KOPT-K1 (cell line): ENCODE results near the gene PPP1R12C.

Experiments
- H3K27ac ChIP-seq: fragments of 200-600 bp; sonication (generic); 2 replicates; pipeline ENCODE4 v1.5.1; 2016; ENCODE audit warnings: antibody characterized with exemption, mild to moderate bottlenecking, low read depth, low read length; ENCODE audit not compliant: poor library complexity, severe bottlenecking
- H3K36me3 ChIP-seq: fragments of 200-600 bp; sonication (generic); 2 replicates; pipeline ENCODE4 v1.5.1; 2017; ENCODE audit warnings: antibody characterized with exemption, mild to moderate bottlenecking, low read length, moderate library complexity; ENCODE audit not compliant: insufficient read depth
- H3K9me3 ChIP-seq: fragments of 200-600 bp; sonication (generic); 2 replicates; pipeline ENCODE4 v1.5.1; 2017; ENCODE audit warnings: antibody characterized with exemption, low read length, mild to moderate bottlenecking; ENCODE audit not compliant: insufficient read depth, poor library complexity, severe bottlenecking

PPP1R12C gene

DNA sequence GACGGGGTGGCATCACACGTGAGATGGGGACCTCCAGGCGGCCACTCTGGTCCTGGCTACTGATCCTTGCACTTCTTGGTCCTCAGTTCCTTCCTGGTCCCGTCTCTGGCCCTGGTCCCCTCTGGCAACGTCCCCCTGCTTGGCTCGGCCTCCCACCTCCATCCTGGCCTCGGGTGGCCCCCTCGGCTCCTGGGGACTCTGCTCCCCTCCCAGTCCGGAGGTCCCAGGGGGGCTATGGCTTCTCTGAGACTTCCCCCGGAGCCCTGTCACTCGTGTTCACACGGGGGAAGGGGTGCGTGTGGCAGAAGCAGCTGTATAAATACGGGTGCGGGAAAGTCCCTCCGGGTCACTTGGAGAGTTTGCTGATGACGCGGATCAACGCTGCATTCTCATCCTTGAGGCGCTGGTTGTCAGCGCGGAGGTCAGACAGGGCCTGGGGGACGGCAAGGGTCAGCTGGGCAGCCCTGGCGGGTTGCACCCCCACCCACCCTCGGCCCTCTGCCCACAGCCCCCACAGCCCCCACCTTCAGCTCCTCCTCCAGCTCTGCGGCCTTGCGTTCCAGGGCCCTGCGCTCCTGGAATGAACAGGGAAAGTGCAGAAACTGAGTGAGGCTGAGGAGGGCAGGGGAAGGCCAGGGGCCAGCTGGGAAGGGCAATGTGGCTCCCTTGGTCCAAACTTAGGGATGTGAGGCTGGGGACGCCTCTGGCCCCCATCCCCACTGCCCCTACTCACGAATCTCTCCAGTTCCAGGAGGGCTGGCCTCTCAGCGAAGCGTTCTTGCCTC lies 26.1 kb downstream of the PPP1R12C start:
- no peaks in the 10 kb centered on the region for H3K9me3 ChIP-seq
- H3K27ac ChIP-seq = no peak overlapping the region
- peaks cover 53% of the 10 kb centered on the region; the same call in 1 of the 2 replicates for H3K36me3 ChIP-seq

DNA sequence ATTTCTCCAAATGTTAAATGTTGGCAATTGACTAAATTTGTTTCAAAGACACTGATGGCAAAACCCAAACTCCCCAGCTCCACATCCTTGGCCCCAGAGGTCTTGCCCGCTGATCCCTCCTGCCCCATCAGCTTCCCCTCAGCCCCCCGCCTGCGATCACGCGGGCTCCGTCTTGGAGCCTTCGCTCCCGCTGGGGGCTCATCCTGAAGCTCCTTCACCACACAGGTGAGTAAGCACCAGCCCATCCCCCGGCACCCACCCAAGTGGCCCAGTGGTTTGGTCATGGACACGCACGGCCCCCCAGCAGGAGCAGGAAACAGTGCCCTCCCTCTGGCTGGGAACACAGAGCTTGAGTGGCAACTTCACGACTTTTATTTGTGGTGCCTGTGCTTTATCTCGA lies 26.9 kb downstream of the PPP1R12C start:
- Histone ChIP-seq H3K9me3 (no peaks in the 10 kb centered on the region), H3K36me3 (peaks cover 50% of the 10 kb centered on the region; the same call in 1 of the 2 replicates), H3K27ac (no peak overlapping the region)

DNA sequence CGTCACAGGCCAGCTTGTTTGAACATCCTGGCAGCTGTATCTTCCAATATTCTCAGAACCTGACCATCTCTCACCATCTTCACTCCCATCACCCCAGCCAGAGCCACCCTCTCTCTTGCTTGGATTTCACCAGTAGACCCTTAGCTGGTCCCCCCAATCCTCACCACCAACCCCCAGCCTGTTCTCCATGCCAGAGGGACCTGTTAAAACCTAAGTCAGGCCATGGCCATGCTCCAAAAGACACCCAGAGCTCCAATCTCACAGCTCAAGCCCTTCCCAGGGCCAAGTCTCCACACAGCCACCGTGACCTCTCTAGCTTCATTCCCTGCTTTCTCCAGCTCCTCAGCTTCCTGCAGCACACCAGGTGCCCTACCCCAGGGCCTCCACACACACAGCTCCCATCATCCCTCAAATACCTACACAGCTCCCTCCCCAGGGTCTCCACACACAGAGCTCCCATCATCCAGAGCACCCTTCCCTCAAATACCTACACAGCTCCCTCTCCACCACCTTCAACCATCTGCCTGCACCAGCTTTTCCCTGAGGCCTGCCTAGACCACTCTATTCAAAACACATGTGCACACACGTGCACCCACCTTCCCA lies 28.0 kb downstream of the PPP1R12C start:
- H3K27ac ChIP-seq = no peak overlapping the region
- H3K36me3 ChIP-seq = peaks cover 38% of the 10 kb centered on the region; the same call in 1 of the 2 replicates
- no peaks in the 10 kb centered on the region for H3K9me3 ChIP-seq

DNA sequence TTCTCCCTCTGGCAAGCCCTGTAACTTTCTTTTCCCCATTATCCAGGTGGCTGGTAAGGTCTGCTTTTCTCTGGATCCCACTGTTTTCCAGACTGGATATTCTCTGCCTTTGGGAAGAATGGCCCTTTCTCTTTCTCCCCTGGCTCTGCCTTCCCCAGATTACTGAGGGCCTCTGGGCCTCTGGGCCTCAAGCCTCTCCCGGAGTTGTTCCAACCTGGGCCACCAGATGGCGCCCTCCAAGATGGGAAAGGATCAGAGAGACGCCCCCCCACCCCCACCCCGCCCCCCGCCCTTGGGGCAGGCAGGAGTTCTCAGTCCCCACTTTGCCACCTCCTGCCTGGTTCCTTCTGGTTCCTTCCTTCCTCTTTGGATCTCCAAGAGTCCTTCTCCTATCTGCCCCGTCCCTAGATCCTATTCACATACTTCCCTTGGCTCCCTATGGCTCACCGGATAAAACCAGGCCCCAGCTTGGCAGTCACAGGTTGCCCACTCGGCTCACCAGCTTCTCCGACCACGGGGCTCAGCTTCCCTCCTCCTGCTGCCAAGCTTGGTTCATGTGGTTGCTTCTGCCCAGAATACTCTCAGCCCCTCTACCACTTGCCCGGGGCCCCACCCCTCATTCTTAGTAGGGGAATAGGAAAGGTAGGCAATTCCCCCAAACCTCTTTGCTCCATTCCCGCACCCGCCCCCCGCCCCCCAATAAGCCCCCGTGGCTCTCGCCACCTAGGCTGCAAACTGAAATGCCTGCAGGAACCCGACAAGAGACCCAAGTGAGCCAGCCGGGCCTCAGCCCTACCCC lies 28.7 kb downstream of the PPP1R12C start:
- Histone ChIP-seq H3K36me3 (peaks cover 35% of the 10 kb centered on the region; the same call in 1 of the 2 replicates), H3K27ac (no peak overlapping the region), H3K9me3 (no peaks in the 10 kb centered on the region)

DNA sequence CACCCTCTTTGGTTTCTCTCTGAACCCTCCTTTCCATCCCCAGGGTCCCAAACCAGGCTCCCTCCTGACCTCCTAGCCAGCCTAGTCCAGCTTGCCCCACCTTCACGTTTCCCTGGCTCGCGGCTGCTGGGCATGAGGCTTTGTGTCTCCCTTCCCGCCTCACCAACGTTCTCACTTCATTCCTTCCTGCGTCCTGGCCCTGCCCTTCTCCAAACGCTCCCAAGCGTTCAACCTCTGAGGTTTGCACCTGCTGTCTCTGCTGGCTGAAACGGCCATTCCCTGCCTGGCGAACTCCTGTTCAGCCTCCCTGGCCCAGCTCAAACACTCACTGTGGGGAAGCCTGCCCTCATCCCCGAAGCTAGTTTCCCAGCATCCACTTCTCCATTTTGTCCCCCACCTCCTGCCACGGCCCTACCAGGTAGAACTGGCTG lies 29.4 kb downstream of the PPP1R12C start:
- Histone ChIP-seq H3K27ac (no peak overlapping the region), H3K36me3 (peaks cover 35% of the 10 kb centered on the region; the same call in 1 of the 2 replicates)

DNA sequence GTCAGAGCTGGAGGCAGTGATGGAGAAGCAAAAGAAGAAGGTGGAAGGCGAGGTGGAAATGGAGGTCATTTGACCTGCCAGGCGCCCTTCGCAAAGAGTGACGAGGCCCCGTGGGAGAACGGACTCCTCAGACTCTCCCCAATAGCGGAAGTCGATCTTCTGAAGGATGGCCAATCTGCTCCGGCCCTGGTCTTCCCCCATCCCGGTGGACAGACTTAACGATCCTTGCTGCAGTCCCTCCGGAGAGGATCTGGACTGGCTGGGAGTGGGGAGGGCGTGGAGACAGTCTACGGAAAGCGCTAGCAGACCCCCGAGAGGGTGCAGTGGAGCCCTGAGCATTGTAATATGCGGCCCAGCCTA lies 29.9 kb downstream of the PPP1R12C start:
- Histone ChIP-seq H3K36me3 (peaks cover 35% of the 10 kb centered on the region; the same call in 1 of the 2 replicates), H3K27ac (no peak overlapping the region), H3K9me3 (no peaks in the 10 kb centered on the region)

More for the DNA sequence above, 29.4 kb downstream of the PPP1R12C start:
- H3K9me3 ChIP-seq = no peaks in the 10 kb centered on the region

DNA sequence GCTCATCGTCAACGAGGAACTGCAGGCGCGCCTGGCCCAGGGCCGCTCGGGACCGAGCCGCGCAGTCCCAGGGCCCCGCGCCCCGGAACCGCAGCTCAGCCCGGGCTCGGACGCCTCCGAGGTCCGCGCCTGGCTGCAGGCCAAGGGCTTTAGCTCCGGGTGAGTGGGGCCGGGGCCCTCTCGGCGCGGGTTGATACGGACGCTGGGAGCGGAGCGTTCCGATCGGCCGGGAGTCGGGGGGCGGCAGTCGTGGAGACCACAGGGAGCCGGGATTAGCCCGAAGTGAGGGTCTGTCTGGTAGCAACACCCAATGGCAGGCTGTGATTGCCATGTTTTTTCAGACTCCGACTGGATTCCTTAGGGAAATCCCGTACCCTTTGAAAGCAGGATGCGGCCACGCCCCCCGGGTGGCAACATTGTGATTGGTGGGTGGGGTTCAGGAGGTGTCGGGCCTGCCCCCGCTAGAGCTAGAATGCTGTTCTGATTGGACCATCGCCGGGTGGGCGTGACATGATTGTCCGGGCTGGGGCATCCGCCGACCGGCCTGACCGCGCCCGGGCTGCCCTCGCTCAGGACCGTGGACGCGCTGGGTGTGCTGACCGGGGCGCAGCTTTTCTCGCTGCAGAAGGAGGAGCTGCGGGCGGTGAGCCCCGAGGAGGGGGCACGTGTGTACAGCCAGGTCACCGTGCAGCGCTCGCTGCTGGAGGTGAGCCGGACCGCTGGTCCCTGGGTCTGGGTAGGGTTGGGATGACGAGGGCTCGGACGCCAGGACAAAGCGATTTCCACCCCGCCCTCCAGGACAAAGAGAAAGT lies 30.5 kb downstream of the PPP1R12C start:
- H3K27ac ChIP-seq = no peak overlapping the region

DNA sequence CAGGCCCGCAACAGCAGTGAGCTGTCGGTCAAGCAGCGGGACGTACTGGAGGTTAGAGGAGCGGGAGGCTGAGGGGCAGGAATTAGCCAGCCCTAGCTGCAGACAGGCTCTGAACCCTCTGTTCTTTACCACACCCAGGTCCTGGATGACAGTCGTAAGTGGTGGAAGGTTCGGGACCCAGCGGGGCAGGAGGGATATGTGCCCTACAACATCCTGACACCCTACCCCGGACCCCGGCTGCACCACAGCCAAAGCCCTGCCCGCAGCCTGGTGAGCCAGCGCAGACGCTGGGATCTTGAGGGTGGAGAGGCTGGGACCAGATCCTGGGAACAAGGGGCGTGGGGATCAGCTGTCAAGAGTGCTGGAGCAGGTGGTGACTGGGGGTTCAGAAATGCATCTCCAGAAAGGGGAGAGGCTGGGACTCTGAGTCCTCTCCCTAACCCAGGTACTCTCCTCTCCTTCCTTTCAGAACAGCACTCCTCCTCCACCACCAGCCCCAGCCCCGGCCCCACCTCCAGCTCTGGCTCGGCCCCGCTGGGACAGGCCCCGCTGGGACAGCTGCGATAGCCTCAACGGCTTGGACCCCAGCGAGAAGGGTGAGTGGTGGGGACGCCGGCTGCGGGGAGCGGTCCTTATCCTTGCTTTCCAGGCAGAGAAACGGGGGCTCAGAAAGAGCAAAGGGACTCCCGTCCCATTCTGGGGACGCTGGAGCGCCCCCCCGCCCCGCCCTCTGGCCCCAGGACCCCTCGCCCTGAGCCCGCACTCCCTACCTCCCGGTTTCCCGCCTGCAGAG lies 31.3 kb downstream of the PPP1R12C start:
- Histone ChIP-seq H3K9me3 (peaks cover 9% of the 10 kb centered on the region), H3K27ac (no peak overlapping the region), H3K36me3 (peaks cover 24% of the 10 kb centered on the region; the same call in 1 of the 2 replicates)

More for the DNA sequence above, 30.5 kb downstream of the PPP1R12C start:
- Histone ChIP-seq H3K36me3 (peaks cover 32% of the 10 kb centered on the region; the same call in 1 of the 2 replicates), H3K9me3 (peaks cover 2% of the 10 kb centered on the region)

DNA sequence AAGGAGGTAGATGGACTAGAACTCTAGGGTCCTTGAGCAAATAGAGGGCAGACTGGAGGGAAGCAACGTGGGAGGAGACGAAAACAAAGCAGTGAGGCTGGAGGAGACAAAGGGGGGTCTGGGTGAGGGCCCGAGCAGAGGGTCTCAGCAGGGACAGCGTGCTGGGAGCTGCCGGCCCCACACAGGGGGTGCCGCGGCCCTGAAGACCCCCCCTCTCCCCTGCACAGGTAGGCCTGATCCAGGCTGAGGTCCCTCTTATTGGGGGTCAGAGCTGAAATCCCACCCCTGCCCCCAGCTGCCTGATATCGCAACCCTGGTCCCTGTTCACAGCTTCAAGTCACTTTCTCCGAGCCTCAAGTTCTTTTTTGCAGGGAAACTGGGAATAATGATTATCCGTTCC lies 33.0 kb downstream of the PPP1R12C start:
- no peak overlapping the region for H3K27ac ChIP-seq
- peaks cover 11% of the 10 kb centered on the region; the same call in 1 of the 2 replicates for H3K36me3 ChIP-seq
- peaks cover 9% of the 10 kb centered on the region for H3K9me3 ChIP-seq

DNA sequence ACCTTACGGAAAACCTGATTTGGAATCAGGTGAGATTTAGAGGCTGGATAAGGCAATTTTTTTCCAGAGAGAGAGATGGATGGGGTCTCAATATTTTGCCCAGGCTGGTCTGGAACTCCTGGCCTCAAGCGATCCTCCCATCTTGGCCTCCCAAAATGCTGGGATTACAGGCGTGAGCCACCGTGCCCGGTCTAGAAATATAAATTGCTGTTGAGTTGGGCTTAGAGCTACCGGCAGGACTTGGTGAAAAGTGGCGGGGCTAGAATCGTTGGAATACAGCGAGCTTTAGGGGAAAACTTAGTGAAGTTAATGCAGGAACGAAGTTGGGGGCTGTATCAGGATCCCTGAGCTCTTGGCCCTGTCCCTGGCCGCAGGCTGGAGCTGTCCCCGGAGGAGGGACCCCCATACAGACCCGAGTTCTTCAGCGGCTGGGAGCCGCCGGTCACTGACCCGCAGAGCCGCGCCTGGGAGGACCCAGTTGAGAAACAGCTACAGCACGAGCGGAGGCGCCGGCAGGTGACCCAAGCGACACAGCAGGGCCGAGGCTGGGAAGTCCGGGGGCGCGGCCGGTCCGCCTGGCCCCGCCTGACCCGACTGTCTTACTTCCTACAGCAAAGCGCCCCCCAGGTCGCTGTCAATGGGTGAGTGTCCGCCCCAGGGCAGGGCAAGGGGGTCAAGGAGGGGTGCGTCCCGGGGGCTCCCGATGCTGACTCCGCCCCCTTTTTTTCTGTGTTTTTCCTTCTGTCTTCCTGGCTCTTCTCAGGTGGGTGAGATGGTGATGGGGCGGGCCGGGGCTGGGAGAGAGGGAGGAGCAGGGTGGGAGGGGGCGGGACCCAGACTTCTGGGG lies 34.2 kb downstream of the PPP1R12C start:
- H3K27ac ChIP-seq = no peak overlapping the region

DNA sequence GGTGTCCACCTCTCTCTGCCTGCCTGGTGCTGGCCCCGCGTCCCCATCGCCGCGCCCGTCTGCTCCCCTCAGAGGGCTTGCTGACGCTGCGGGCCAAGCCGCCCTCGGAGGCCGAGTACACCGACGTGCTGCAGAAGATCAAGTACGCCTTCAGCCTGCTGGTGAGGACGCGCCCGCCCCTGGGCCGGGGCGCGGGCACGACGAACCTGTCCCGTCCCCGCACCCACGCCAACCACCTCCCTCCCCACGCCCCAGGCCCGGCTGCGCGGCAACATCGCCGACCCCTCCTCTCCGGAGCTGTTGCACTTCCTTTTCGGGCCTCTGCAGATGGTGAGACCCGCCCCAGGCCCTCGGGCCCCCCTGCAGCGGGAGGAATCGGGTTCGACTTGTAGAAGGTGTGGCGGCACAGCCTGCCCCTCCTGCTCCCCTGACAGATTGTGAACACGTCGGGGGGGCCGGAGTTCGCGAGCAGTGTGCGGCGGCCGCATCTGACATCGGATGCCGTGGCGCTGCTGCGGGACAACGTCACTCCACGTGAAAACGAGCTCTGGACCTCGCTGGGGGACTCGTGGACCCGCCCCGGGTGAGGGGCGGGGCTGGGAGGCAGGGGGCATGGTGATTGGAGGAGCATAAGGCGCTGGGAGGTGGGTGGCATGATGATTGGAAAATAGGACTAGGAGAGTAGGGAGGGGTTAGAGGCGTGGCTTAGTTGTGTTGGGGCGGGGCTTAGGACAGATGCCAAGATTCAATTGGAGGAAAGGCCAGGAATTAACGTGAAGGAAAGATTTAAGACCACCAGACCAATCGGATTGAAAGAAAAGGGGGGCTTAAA lies 35.2 kb downstream of the PPP1R12C start:
- Histone ChIP-seq H3K27ac (no peak overlapping the region), H3K9me3 (peaks cover 9% of the 10 kb centered on the region), H3K36me3 (peaks cover 1% of the 10 kb centered on the region; the same call in 1 of the 2 replicates)

More for the DNA sequence above, 34.2 kb downstream of the PPP1R12C start:
- Histone ChIP-seq H3K36me3 (peaks cover 11% of the 10 kb centered on the region; the same call in 1 of the 2 replicates), H3K9me3 (peaks cover 9% of the 10 kb centered on the region)

DNA sequence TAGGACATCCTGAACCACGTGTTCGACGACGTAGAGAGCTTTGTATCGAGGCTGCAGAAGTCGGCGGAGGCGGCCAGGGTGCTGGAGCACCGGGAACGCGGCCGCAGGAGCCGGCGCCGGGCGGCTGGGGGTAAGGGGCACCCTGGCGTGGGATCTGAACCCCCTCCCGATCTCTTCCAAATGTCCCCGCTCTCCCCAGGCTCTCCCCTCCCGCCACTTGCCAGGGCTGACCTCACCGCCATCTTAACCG lies 35.7 kb downstream of the PPP1R12C start:
- Histone ChIP-seq H3K27ac (no peak overlapping the region), H3K9me3 (peaks cover 9% of the 10 kb centered on the region)

More for the DNA sequence above, 35.7 kb downstream of the PPP1R12C start:
- H3K36me3 ChIP-seq = no peaks in the 10 kb centered on the region
